ENCODE measurements around the gene NPDC1. TPM values are rescaled to one million over a fixed set of nuclear protein-coding genes. Genes with fewer than 3 reads are reported as not detected.

NPDC1 gene
- total RNA-seq, 4 donors from 2014 or later: 45.3 to 119 (median 91.5) TPM

- under 1% methylated on average over 54 of the region's 74 CpGs for WGBS
- Histone ChIP-seq H3K36me3 (no peaks in the 10 kb centered on the region), H3K27me3 (peaks cover 0 to 25% (median 15%) of the 10 kb centered on the region in 4 donors), H3K4me3 (peak within 1 kb of the TSS; percentile 48 to 66 (median 54)), H3K4me1 (peaks cover 12 to 25% (median 24%) of the 10 kb centered on the region in 4 donors), H3K27ac (replicated peaks in 1 of 4) (peak within 1 kb of the TSS; percentile 50 to 62 (median 55)), H3K9me3 (no peaks in the 10 kb centered on the region)
- peak; percentile 93 for DNase-seq (ENCODE audit: extremely low spot score)
- intact Hi-C loops (cut with DNase I): no loop called here
- TF ChIP-seq POLR2AphosphoS5 (IDR thresholded peaks at IDR 0.05): peak in 1 of 2 donors; percentile 20
- TF ChIP-seq, protein P1, sequence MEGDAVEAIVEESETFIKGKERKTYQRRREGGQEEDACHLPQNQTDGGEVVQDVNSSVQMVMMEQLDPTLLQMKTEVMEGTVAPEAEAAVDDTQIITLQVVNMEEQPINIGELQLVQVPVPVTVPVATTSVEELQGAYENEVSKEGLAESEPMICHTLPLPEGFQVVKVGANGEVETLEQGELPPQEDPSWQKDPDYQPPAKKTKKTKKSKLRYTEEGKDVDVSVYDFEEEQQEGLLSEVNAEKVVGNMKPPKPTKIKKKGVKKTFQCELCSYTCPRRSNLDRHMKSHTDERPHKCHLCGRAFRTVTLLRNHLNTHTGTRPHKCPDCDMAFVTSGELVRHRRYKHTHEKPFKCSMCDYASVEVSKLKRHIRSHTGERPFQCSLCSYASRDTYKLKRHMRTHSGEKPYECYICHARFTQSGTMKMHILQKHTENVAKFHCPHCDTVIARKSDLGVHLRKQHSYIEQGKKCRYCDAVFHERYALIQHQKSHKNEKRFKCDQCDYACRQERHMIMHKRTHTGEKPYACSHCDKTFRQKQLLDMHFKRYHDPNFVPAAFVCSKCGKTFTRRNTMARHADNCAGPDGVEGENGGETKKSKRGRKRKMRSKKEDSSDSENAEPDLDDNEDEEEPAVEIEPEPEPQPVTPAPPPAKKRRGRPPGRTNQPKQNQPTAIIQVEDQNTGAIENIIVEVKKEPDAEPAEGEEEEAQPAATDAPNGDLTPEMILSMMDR (IDR thresholded peaks at IDR 0.05): no peak
- no peak for TF ChIP-seq EP300 (IDR thresholded peaks at IDR 0.05)
Measured at GRCh38 chr9:137070201-137070905, 24.4 kb upstream of the NPDC1 start, which contains the start of gene SAPCD2. TSS of gene SAPCD2 (minus strand) at chr9:137070557. CDS start at chr9:137070460, 97 bp downstream.

GRCh38 chr9:137069508-137070091 is 23.6 kb upstream of the NPDC1 start:
- Histone ChIP-seq H3K36me3 (no peaks in the 10 kb centered on the region), H3K27ac (replicated peaks in 1 of 4) (no peak overlapping the region), H3K27me3 (peaks cover 0 to 32% (median 15%) of the 10 kb centered on the region in 4 donors), H3K9me3 (no peaks in the 10 kb centered on the region), H3K4me1 (peaks cover 12 to 26% (median 24%) of the 10 kb centered on the region in 4 donors), H3K4me3 (peak overlapping the region; percentile 48 to 66 (median 54))
- intact Hi-C loops (cut with DNase I): no loop called here
- no peak for TF ChIP-seq EP300 (IDR thresholded peaks at IDR 0.05)
- TF ChIP-seq POLR2A (IDR thresholded peaks at IDR 0.05; ENCODE audit: low read depth): no peak
- TF ChIP-seq, protein P1 (IDR thresholded peaks at IDR 0.05): no peak
- TF ChIP-seq POLR2AphosphoS5 (IDR thresholded peaks at IDR 0.05): no peak
- no peak for DNase-seq (ENCODE audit: extremely low spot score)
- WGBS: 42% methylated on average over 8 of the region's 52 CpGs

- Histone ChIP-seq H3K27me3 (peaks cover 0 to 39% (median 15%) of the 10 kb centered on the region in 4 donors), H3K4me3 (no peak overlapping the region), H3K4me1 (peaks cover 18 to 34% (median 31%) of the 10 kb centered on the region in 4 donors), H3K9me3 (no peaks in the 10 kb centered on the region), H3K36me3 (no peaks in the 10 kb centered on the region), H3K27ac (replicated peaks in 1 of 4) (no peak overlapping the region)
- no peak for DNase-seq (ENCODE audit: extremely low spot score)
- intact Hi-C loops (cut with DNase I): no loop called here
- TF ChIP-seq, protein P1 (IDR thresholded peaks at IDR 0.05): no peak
- TF ChIP-seq POLR2AphosphoS5 (IDR thresholded peaks at IDR 0.05) (no peak), EP300 (IDR thresholded peaks at IDR 0.05) (no peak), POLR2A (IDR thresholded peaks at IDR 0.05; ENCODE audit: low read depth) (no peak)
- WGBS: 85% methylated on average over 9 of the region's 17 CpGs
Measured at GRCh38 chr9:137068539-137069507, 22.8 kb upstream of the NPDC1 start.

GRCh38 chr9:137067860-137068538 is 22.0 kb upstream of the NPDC1 start:
- WGBS: 20% methylated on average over 4 of the region's 12 CpGs
- no peak for DNase-seq (ENCODE audit: extremely low spot score)
- Histone ChIP-seq H3K27me3 (peaks cover 0 to 40% (median 15%) of the 10 kb centered on the region in 4 donors), H3K9me3 (no peaks in the 10 kb centered on the region), H3K27ac (replicated peaks in 1 of 4) (no peak overlapping the region), H3K4me1 (peaks cover 18 to 35% (median 33%) of the 10 kb centered on the region in 4 donors), H3K36me3 (no peaks in the 10 kb centered on the region), H3K4me3 (no peak overlapping the region)
- intact Hi-C loops (cut with DNase I): loop anchor here (2.0 kb wide), 1 partner anchor 21 kb away; the partner anchor contains the start of gene NPDC1
- TF ChIP-seq EP300 (IDR thresholded peaks at IDR 0.05) (no peak), POLR2A (IDR thresholded peaks at IDR 0.05; ENCODE audit: low read depth) (no peak), POLR2AphosphoS5 (IDR thresholded peaks at IDR 0.05) (peak in 1 of 2 donors; percentile 27)
- TF ChIP-seq, protein P1 (IDR thresholded peaks at IDR 0.05): peak; percentile 71 to 83 (median 75)
